Bladder microvascular endothelial cell (primary cell): ENCODE measurements around the gene FAM200C. TPM values are rescaled to one million over a fixed set of nuclear protein-coding genes. Genes with fewer than 3 reads are reported as not detected.

Source experiments
- total RNA-seq: library from RNA; depleted of rRNA; stranded (reverse); fragments of >200 nt; gene quantifications from 2 replicates; pipeline ENCODE4 v1.2.3, GENCODE V29; 2014

The FAM200C gene
- total RNA-seq, result 2.1 and 4.4 TPM in 2 replicates

DNA sequence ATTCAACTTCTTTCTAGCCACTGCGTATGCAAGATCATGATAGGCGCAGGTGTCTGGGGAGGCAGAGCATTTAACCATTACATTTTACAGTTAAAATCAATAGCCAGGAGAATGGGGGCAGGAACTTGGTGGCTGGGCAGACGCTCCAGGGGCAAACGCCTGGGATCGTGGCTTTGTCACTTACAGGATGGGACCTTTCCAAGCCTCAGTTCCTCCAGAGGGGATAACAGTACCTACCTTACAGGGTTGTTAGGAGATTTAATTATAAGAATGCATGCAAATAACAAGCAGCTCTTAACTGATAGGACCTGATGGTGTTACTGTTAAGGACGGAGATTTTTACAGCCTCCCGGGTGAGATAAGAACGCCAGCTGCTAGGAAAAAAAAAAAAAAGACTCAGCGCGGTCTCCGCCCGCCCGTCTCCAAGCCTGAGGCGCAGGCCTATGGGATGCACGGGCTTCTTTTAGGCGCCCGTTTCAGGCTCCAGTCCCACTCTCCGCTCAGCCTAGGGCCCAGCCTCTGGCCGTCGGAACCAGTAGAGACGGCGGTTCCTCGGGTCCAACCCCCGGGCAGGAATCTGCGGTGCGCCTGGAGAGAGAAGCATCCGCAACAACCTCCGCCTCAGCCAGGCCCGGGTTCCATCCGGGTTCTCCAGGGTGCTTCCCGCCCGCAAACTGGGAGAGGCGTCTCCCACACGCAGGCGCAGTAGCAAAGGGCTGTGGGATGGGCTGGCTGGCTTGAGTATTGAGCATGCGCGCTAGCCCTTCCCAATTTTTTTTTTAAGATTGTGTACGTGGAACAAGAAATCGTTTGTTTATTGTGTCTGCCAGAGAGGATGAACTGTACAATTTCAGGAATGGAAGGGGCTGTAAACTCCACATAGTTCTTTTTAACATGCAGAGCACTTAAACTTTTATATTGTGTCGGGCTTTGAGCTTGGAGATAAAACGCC is at the start of gene FAM200C:
Gene FAM200C, minus strand, starts transcription at position 653 of the 952 bp plus-strand sequence. CDS start 4,564 bp downstream, outside the sequence.

DNA sequence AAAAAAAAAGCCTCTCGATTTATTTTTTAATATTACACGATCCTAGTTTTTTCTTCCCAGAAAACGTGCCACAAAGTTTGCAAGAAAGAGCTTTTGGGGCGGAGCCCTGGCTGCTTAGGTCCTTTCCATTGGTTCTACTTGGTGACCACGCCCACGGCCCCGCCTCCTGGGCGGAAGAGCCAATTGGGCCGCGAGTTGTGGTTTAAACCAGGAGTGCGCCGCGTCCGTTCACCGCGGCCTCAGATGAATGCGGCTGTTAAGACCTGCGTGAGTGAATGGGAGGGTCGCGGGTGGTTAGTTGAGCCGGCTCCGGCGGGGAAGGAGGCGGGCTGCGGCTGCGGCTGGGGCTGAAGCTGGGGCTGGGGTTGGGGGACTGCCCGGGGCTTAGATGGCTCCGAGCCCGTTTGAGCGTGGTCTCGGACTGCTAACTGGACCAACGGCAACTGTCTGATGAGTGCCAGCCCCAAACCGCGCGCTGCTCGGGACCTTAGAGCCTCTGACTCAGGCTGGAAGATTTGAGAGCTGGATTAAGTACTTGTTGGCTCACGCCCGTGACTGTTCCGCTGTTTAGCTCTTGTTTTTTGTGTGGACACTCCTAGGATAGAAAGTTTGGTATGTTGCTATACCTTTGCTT is 21.9 kb upstream of the FAM200C start, which contains the start of gene PTTG1:
Gene PTTG1, plus strand, starts transcription at position 231 of the 634 bp plus-strand sequence. CDS start 458 bp downstream, outside the sequence.

DNA sequence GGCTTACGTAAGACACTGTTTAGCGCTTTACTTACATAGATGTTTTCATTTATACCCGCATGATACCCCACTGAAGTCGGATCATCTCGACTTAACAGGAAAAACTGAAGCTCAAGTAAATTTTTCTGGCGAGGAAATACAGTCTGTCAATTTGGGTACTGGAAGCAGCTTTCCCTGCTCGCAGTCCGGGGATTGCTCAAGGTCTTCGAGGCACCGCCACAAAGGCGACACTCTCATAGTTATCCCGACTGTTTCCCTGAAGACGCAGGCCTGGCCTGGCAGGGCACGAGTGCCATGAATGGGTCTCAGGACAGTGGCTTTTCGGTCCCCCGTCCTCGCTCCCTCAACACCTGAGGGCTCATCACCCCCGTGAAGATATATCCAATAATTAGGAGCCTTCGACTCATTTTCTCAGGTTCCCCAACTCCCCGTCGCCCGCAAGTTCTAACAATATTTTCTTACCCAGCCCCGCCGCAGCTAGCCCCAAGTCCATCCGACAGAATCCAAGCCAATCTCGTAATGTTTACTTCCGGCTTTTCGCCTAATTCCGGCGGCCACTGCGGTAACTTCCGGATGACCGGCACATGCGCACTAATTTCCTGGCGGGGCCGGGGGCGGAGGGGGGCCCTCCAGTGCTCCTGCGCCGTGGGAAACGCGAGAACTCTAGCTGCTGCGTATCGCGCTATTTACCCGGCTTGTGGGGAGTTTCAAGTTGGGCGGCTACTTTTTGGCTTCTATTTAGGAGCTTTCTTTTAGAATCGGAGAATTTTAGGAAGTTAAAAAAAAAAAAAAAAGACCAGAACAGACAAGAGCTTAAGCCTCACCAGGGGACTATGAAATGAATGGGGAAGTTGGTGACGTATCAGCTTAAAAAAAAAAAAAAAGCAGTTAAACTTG is 19.0 kb upstream of the FAM200C start, which contains the start of gene SLU7:
Gene SLU7, minus strand, starts transcription at position 521 of the 897 bp plus-strand sequence. CDS start 3,787 bp downstream, outside the sequence.

DNA sequence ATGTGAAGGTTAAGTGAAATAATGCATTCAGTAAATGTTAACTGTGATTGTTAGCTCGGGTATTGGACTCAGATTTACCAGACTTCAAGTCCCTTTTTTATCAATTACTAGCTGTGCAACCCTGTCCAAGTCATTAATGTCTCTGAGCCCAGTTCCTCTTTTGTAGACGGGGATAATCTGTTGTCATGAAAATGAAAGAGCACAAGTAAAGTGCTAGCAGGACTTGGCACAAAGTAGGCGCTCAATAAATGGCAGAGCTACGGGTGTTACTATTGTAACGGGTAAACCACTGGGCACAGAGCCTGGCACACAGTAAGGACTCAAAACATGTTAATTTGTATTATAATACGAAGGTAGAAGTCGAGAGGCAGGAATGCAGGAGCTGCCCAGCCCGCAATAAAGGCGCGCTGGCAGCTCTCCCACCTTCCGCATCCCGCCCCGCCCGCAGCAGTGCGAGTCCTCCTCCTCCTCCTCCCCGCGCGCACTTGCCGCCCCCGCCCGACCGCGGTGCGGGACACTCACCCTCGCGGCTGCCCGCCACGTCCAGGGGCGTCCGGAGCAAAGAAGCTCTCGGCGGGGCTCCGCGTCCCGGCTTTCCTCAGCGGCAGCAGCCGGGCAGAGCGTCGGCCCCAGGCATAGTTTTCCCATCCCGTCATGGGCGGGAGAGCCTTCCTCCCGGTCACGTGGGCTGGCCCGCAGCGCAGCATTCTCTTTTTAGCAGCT is 29.7 kb downstream of the FAM200C start, which contains the start of gene C1QTNF2:
Gene C1QTNF2, minus strand, starts transcription at position 637 of the 723 bp plus-strand sequence. CDS start 15,615 bp downstream, outside the sequence.

Other genes with a start within 250 kb of the FAM200C start
- not detected in 2 replicates for gene FABP6, start 170.5 kb downstream of the FAM200C start, total RNA-seq
- gene CCNJL, start 87.5 kb downstream of the FAM200C start, total RNA-seq, result 3.2 and 8.0 TPM in 2 replicates
- 0.31 TPM in 1 of 2 replicates, not detected in the other for gene C1QTNF2, start 29.4 kb downstream of the FAM200C start, total RNA-seq
- 49.9 and 76.3 TPM in 2 replicates for gene SLU7, start 19.0 kb upstream of the FAM200C start, total RNA-seq
- 55.1 and 100 TPM in 2 replicates for gene PTTG1, start 21.8 kb upstream of the FAM200C start, total RNA-seq